Measurements from ENCODE around the gene CDH9.

DNA sequence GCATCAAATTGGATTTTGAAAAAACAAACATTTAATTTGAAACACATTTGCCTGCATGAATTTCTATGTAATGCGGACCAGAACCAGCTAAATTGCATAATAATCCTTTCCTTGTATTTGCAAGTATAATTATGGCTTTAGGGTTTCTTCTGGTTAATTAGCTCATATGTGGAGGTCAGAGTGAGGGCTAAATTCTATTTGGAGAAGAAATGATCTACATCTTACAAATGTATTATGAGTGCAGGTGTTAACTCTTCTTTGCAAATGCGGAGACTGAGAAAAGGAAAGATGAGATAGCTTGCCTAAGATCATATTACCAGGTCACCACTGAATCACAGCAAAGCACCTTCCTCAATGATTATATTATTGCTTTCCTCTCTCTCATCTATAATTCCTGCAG lies 194.7 kb downstream of the CDH9 start:
- TF ChIP-seq, protein P1, sequence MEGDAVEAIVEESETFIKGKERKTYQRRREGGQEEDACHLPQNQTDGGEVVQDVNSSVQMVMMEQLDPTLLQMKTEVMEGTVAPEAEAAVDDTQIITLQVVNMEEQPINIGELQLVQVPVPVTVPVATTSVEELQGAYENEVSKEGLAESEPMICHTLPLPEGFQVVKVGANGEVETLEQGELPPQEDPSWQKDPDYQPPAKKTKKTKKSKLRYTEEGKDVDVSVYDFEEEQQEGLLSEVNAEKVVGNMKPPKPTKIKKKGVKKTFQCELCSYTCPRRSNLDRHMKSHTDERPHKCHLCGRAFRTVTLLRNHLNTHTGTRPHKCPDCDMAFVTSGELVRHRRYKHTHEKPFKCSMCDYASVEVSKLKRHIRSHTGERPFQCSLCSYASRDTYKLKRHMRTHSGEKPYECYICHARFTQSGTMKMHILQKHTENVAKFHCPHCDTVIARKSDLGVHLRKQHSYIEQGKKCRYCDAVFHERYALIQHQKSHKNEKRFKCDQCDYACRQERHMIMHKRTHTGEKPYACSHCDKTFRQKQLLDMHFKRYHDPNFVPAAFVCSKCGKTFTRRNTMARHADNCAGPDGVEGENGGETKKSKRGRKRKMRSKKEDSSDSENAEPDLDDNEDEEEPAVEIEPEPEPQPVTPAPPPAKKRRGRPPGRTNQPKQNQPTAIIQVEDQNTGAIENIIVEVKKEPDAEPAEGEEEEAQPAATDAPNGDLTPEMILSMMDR (IDR thresholded peaks at IDR 0.05) = no peak
- no peak for TF ChIP-seq POLR2A (IDR thresholded peaks at IDR 0.05)

Data from uterus (tissue), 2 donors.